OCI-LY7 (cell line): ENCODE measurements around the gene BPTF. TPM values are rescaled to one million over a fixed set of nuclear protein-coding genes. Genes with fewer than 3 reads are reported as not detected.

Experiments
- BruUV-seq: library from RNA; stranded (reverse); fragments of 400-500 nt; replicated peaks from 2 replicates; lab custom pipeline; 2021; lab: Mats Ljungman, UMichigan
- CTCF ChIA-PET: fragments of 300-600 bp; sonication (Branson Sonifier 250); formaldehyde crosslinking; loops from one replicate; lab custom pipeline; 2022; ENCODE audit warnings: antibody characterized with exemption; ENCODE audit not compliant: unreplicated experiment; lab: Charles Lee
- POLR2A ChIA-PET: fragments of 300-600 bp; sonication (Branson Sonifier 250); formaldehyde crosslinking; loops from one replicate; lab custom pipeline; 2022; ENCODE audit warnings: antibody characterized with exemption; lab: Charles Lee
- DNase-seq: peaks from one replicate; pipeline ENCODE4 v3.0.0-alpha.2; 2015; ENCODE audit warnings: low spot score
- H2AFZ ChIP-seq: fragments of 200-600 bp; sonication (generic), shearing (Covaris generic); 2 replicates; pipeline ENCODE4 v1.6.1; 2014; ENCODE audit warnings: mild to moderate bottlenecking, antibody characterized with exemption, low read length, moderate library complexity
- H3K27ac ChIP-seq: fragments of 200-600 bp; sonication (generic); 2 replicates; pipeline ENCODE4 v1.5.1; 2014; ENCODE audit warnings: mixed run types, low read depth, mild to moderate bottlenecking, moderate library complexity, low read length, inconsistent platforms; ENCODE audit not compliant: poor library complexity, severe bottlenecking
- H3K36me3 ChIP-seq: fragments of 200-600 bp; sonication (generic); 2 replicates; pipeline ENCODE4 v1.6.1; 2014; ENCODE audit warnings: mild to moderate bottlenecking, antibody characterized with exemption, low read length, moderate library complexity, mixed read lengths; ENCODE audit not compliant: insufficient read depth
- H3K4me1 ChIP-seq: fragments of 200-600 bp; sonication (generic); 2 replicates; pipeline ENCODE4 v1.5.1; 2014; ENCODE audit warnings: mild to moderate bottlenecking, low read length; ENCODE audit not compliant: insufficient read depth, poor library complexity, severe bottlenecking
- H3K4me2 ChIP-seq: fragments of 200-600 bp; sonication (generic); 2 replicates; pipeline ENCODE4 v1.6.1; 2014; ENCODE audit warnings: mild to moderate bottlenecking, low read length
- H3K4me3 ChIP-seq: fragments of 200-600 bp; sonication (generic); 2 replicates; pipeline ENCODE4 v1.5.1; 2014; ENCODE audit warnings: mild to moderate bottlenecking, low read depth, low read length; ENCODE audit not compliant: poor library complexity, severe bottlenecking
- H3K79me2 ChIP-seq: fragments of 200-600 bp; sonication (generic); 2 replicates; pipeline ENCODE4 v1.6.1; 2016; ENCODE audit warnings: low read depth, mild to moderate bottlenecking, low read length, moderate library complexity, mixed read lengths; ENCODE audit not compliant: insufficient read depth
- H3K9me2 ChIP-seq: fragments of 200-600 bp; sonication (generic); 2 replicates; pipeline ENCODE4 v1.6.1; 2016; ENCODE audit warnings: mild to moderate bottlenecking, low read length, mixed read lengths; ENCODE audit not compliant: insufficient read depth
- H3K9me3 ChIP-seq: fragments of 200-600 bp; sonication (generic); 2 replicates; pipeline ENCODE4 v1.6.1; 2014; ENCODE audit warnings: mild to moderate bottlenecking, mixed run types, low read length, mixed read lengths
- H4K20me1 ChIP-seq: fragments of 200-600 bp; sonication (generic); 2 replicates; pipeline ENCODE4 v1.6.1; 2014; ENCODE audit warnings: mild to moderate bottlenecking, antibody characterized with exemption, low read length, moderate library complexity, mixed read lengths; ENCODE audit not compliant: insufficient read depth
- CTCF ChIP-seq: fragments of 200-600 bp; sonication (generic); conservative IDR thresholded peaks from 2 replicates; pipeline ENCODE4 v1.5.1; 2014; ENCODE audit warnings: mild to moderate bottlenecking, antibody characterized with exemption, low read length, moderate library complexity, mixed read lengths
- EZH2phosphoT487 ChIP-seq: fragments of 200-600 bp; sonication (generic); IDR thresholded peaks from 2 replicates; pipeline ENCODE4 v1.6.1; 2018; ENCODE audit warnings: low read depth, borderline replicate concordance, mild to moderate bottlenecking, mixed run types, antibody characterized with exemption, low read length, moderate library complexity, mixed read lengths
- intact Hi-C: fragments of 100-400 bp; cut with micrococcal nuclease; formaldehyde crosslinking; loops from one replicate; pipeline ENCODE4 v1.10.0; 2022; ENCODE audit not compliant: unreplicated experiment
- total RNA-seq, 2 experiments: library from RNA; depleted of rRNA in 1 of 2; stranded (reverse); fragments of >200 nt in 1 of 2; shearing (Covaris generic) in 1 of 2; gene quantifications; 2 replicates each; pipeline ENCODE4 v1.2.3, GENCODE V29; 2014 to 2022

Gene BPTF
- total RNA-seq, 2 experiments from 2014 or later = 104 to 212 TPM

- no TSS peak for BruUV-seq
Measured at GRCh38 chr17:67931227-67931626, 105.9 kb downstream of the BPTF start.

GRCh38 chr17:67942810-67943209, 117.5 kb downstream of the BPTF start:
- H3K27ac ChIP-seq = no peak overlapping the region
- H3K4me1 ChIP-seq = no peaks in the 10 kb centered on the region
- H3K36me3 ChIP-seq = peaks cover 95% of the 10 kb centered on the region
- BruUV-seq = no TSS peak
- no peaks in the 10 kb centered on the region for H3K9me3 ChIP-seq
- no peaks in the 10 kb centered on the region for H3K9me2 ChIP-seq
- no peak overlapping the region for H3K4me2 ChIP-seq
- intact Hi-C loops = loop anchor here (10.0 kb wide), 1 partner anchor 138 kb away; no protein-coding TSS in a partner anchor
- H3K79me2 ChIP-seq = no peaks in the 10 kb centered on the region
- ChIA-PET CTCF (no interaction called here), POLR2A (interaction anchor here (0.5 to 1.3 kb wide), 6 partner anchors 17 to 137 kb away, joined by 3 to 7 read pairs (median 3); no protein-coding TSS in a partner anchor)
- TF ChIP-seq CTCF (peak; percentile 79), EZH2phosphoT487 (no peak)
- no peaks in the 10 kb centered on the region for H4K20me1 ChIP-seq
- peak; percentile 15 for DNase-seq
- no peak overlapping the region for H2AFZ ChIP-seq
- H3K4me3 ChIP-seq = no peak overlapping the region

More at GRCh38 chr17:67931227-67931626, 105.9 kb downstream of the BPTF start:
- ChIA-PET POLR2A (interaction anchor here (1.4 kb wide), 1 partner anchor 10 kb away, joined by 3 read pairs; no protein-coding TSS in a partner anchor), CTCF (no interaction called here)
- TF ChIP-seq CTCF = no peak
- no peak for TF ChIP-seq EZH2phosphoT487
- Histone ChIP-seq H4K20me1 (no peaks in the 10 kb centered on the region), H3K4me1 (no peaks in the 10 kb centered on the region), H3K9me2 (no peaks in the 10 kb centered on the region), H2AFZ (no peak overlapping the region), H3K36me3 (peaks cover 97% of the 10 kb centered on the region), H3K4me3 (no peak overlapping the region), H3K4me2 (no peak overlapping the region), H3K79me2 (no peaks in the 10 kb centered on the region), H3K9me3 (no peaks in the 10 kb centered on the region), H3K27ac (no peak overlapping the region)
- intact Hi-C loops = no loop called here
- DNase-seq = no peak

- H3K9me2 ChIP-seq = no peaks in the 10 kb centered on the region
- no peaks in the 10 kb centered on the region for H3K9me3 ChIP-seq
- no peak for TF ChIP-seq EZH2phosphoT487
- no peak for TF ChIP-seq CTCF
- POLR2A ChIA-PET = no interaction called here
- intact Hi-C loops = loop anchor here (10.0 kb wide), 1 partner anchor 139 kb away; no protein-coding TSS in a partner anchor
- H3K27ac ChIP-seq = no peak overlapping the region
- CTCF ChIA-PET = no interaction called here
- DNase-seq = no peak
- no peaks in the 10 kb centered on the region for H3K79me2 ChIP-seq
- no peaks in the 10 kb centered on the region for H4K20me1 ChIP-seq
- no TSS peak for BruUV-seq
- peaks cover 96% of the 10 kb centered on the region for H3K36me3 ChIP-seq
- H2AFZ ChIP-seq = no peak overlapping the region
- H3K4me1 ChIP-seq = no peaks in the 10 kb centered on the region
- no peak overlapping the region for H3K4me2 ChIP-seq
- H3K4me3 ChIP-seq = no peak overlapping the region
Measured at GRCh38 chr17:67944035-67944434, 118.7 kb downstream of the BPTF start.
